Hepatocyte (in vitro differentiated cells): Measurements from ENCODE around the gene SDF2L1. TPM values are rescaled to one million over a fixed set of nuclear protein-coding genes. Genes with fewer than 3 reads are reported as not detected.

Source experiments
- DNase-seq: peaks from one replicate; pipeline ENCODE4 v3.0.0-alpha.2; 2016; ENCODE audit warnings: low spot score
- H2AFZ ChIP-seq: fragments of 200-600 bp; sonication (generic); 2 replicates; pipeline ENCODE4 v1.6.0; 2016; ENCODE audit warnings: antibody characterized with exemption, mild to moderate bottlenecking
- H3K27ac ChIP-seq: fragments of 200-600 bp; sonication (generic); 2 replicates; pipeline ENCODE4 v1.5.1; 2016; ENCODE audit warnings: mild to moderate bottlenecking
- H3K27me3 ChIP-seq: fragments of 200-600 bp; sonication (generic); 2 replicates; pipeline ENCODE4 v1.6.1; 2016
- H3K36me3 ChIP-seq: fragments of 200-600 bp; sonication (generic); replicated peaks from 2 replicates; pipeline ENCODE4 v1.5.1; 2016; ENCODE audit warnings: low read depth; ENCODE audit not compliant: insufficient read depth
- H3K4me1 ChIP-seq: fragments of 200-600 bp; sonication (generic); 2 replicates; pipeline ENCODE4 v1.5.1; 2016; ENCODE audit warnings: mild to moderate bottlenecking, moderate library complexity; ENCODE audit not compliant: insufficient read depth
- H3K4me2 ChIP-seq: fragments of 200-600 bp; sonication (generic); 2 replicates; pipeline ENCODE4 v1.6.0; 2016
- H3K4me3 ChIP-seq: fragments of 200-600 bp; sonication (generic); 2 replicates; pipeline ENCODE4 v1.5.1; 2016; ENCODE audit warnings: mild to moderate bottlenecking
- H3K79me2 ChIP-seq: fragments of 200-600 bp; sonication (generic); 2 replicates; pipeline ENCODE4 v1.6.0; 2017; ENCODE audit warnings: mild to moderate bottlenecking
- H3K9me2 ChIP-seq: fragments of 200-600 bp; sonication (generic); replicated peaks from 2 replicates; pipeline ENCODE4 v1.6.0; 2017; ENCODE audit warnings: mild to moderate bottlenecking; ENCODE audit not compliant: insufficient read depth
- H3K9me3 ChIP-seq: fragments of 200-600 bp; sonication (generic); 2 replicates; pipeline ENCODE4 v1.5.1; 2016; ENCODE audit warnings: low read depth, mild to moderate bottlenecking
- H4K20me1 ChIP-seq: fragments of 200-600 bp; sonication (generic); 2 replicates; pipeline ENCODE4 v1.6.0; 2016; ENCODE audit warnings: mild to moderate bottlenecking; ENCODE audit not compliant: insufficient read depth, poor library complexity, severe bottlenecking
- CTCF ChIP-seq: fragments of 200-600 bp; sonication (generic); IDR thresholded peaks from 2 replicates; pipeline ENCODE4 v1.5.1; 2016; ENCODE audit warnings: antibody characterized with exemption, mild to moderate bottlenecking; ENCODE audit not compliant: poor library complexity
- EZH2 ChIP-seq: fragments of 200-600 bp; sonication (generic); IDR thresholded peaks from 2 replicates; pipeline ENCODE4 v1.6.1; 2016; ENCODE audit warnings: antibody characterized with exemption, mild to moderate bottlenecking, borderline replicate concordance
- EZH2phosphoT487 ChIP-seq: fragments of 200-600 bp; sonication (generic); IDR thresholded peaks from one replicate; pipeline ENCODE4 v1.6.1; 2018; ENCODE audit warnings: antibody characterized with exemption, mild to moderate bottlenecking, low read depth, moderate library complexity; ENCODE audit not compliant: unreplicated experiment, severe bottlenecking
- WGBS: methylation state at CpG from one replicate; pipeline ENCODE4 v1.1.6; 2016; ENCODE audit warnings: low lambda C conversion rate; ENCODE audit errors: missing lambda C conversion rate; 5-methylcytosine and 5-hydroxymethylcytosine counted together
- polyA plus RNA-seq: library from polyadenylated mRNA; unstranded; fragments of >200 nt; fragmentation: Nextera tagmentation; extraction: Ambion mirVana; gene quantifications from 2 replicates; pipeline ENCODE4 v1.2.1, GENCODE V29; 2016
- total RNA-seq: library from RNA; depleted of rRNA; stranded (reverse); fragments of >200 nt; gene quantifications from 2 replicates; pipeline ENCODE4 v1.2.3, GENCODE V29; 2014

The SDF2L1 gene
- total and polyA plus RNA-seq, 2 experiments from 2014 or later: 38.2 to 139 TPM

- Histone ChIP-seq H2AFZ (no peak overlapping the region), H3K9me3 (no peaks in the 10 kb centered on the region), H3K79me2 (peaks cover 58% of the 10 kb centered on the region), H3K9me2 (no peaks in the 10 kb centered on the region), H4K20me1 (peaks cover 54% of the 10 kb centered on the region), H3K4me3 (no peak overlapping the region), H3K4me1 (peaks cover 2% of the 10 kb centered on the region), H3K4me2 (no peak overlapping the region), H3K27me3 (no peaks in the 10 kb centered on the region), H3K27ac (no peak overlapping the region), H3K36me3 (no peaks in the 10 kb centered on the region)
- WGBS: 82% methylated on average over 4 of the region's 4 CpGs
- no peak for DNase-seq
- no peak for TF ChIP-seq EZH2phosphoT487
- TF ChIP-seq EZH2: no peak
- no peak for TF ChIP-seq CTCF
Measured at GRCh38 chr22:21626073-21626734, 15.9 kb upstream of the SDF2L1 start.

GRCh38 chr22:21626735-21627469 lies 15.2 kb upstream of the SDF2L1 start:
- peaks cover 51% of the 10 kb centered on the region for H4K20me1 ChIP-seq
- H3K4me1 ChIP-seq: peaks cover 2% of the 10 kb centered on the region

GRCh38 chr22:21628386-21629254 lies 13.5 kb upstream of the SDF2L1 start:
- Histone ChIP-seq H3K4me3 (no peak overlapping the region), H3K9me2 (no peaks in the 10 kb centered on the region), H3K36me3 (no peaks in the 10 kb centered on the region), H3K4me1 (peaks cover 2% of the 10 kb centered on the region), H3K27me3 (no peaks in the 10 kb centered on the region), H3K9me3 (no peaks in the 10 kb centered on the region), H2AFZ (no peak overlapping the region), H3K27ac (no peak overlapping the region), H3K79me2 (peaks cover 38% of the 10 kb centered on the region), H4K20me1 (peaks cover 36% of the 10 kb centered on the region), H3K4me2 (peak overlapping the region; percentile 85)
- DNase-seq: no peak
- TF ChIP-seq CTCF (no peak), EZH2phosphoT487 (no peak), EZH2 (no peak)
- 94% methylated on average over 53 of the region's 74 CpGs for WGBS

More at GRCh38 chr22:21626735-21627469, 15.2 kb upstream of the SDF2L1 start:
- WGBS: 94% methylated on average over 11 of the region's 11 CpGs
- Histone ChIP-seq H3K4me2 (no peak overlapping the region), H2AFZ (no peak overlapping the region), H3K27ac (no peak overlapping the region), H3K79me2 (peaks cover 55% of the 10 kb centered on the region), H3K4me3 (no peak overlapping the region), H3K27me3 (no peaks in the 10 kb centered on the region), H3K9me2 (no peaks in the 10 kb centered on the region), H3K36me3 (no peaks in the 10 kb centered on the region), H3K9me3 (no peaks in the 10 kb centered on the region)
- DNase-seq: no peak
- TF ChIP-seq CTCF: no peak
- TF ChIP-seq EZH2: no peak
- TF ChIP-seq EZH2phosphoT487: no peak
